GM18951 (cell line): ENCODE data around the gene MARCHF3.

Experiments used
- POLR2A ChIP-seq: IDR thresholded peaks from 4 replicates; pipeline ENCODE4 v1.6.1; 2011; ENCODE audit warnings: mild to moderate bottlenecking; ENCODE audit not compliant: insufficient read length, insufficient read depth; ENCODE audit errors: extremely low read depth
- in situ Hi-C: fragments of 300-500 bp; cut with MboI; formaldehyde crosslinking; loops from one replicate; pipeline ENCODE4 v1.12.0; 2022; ENCODE audit warnings: low sequenced_read_pairs, mixed read lengths, inconsistent platforms; ENCODE audit not compliant: unreplicated experiment

The MARCHF3 gene

DNA sequence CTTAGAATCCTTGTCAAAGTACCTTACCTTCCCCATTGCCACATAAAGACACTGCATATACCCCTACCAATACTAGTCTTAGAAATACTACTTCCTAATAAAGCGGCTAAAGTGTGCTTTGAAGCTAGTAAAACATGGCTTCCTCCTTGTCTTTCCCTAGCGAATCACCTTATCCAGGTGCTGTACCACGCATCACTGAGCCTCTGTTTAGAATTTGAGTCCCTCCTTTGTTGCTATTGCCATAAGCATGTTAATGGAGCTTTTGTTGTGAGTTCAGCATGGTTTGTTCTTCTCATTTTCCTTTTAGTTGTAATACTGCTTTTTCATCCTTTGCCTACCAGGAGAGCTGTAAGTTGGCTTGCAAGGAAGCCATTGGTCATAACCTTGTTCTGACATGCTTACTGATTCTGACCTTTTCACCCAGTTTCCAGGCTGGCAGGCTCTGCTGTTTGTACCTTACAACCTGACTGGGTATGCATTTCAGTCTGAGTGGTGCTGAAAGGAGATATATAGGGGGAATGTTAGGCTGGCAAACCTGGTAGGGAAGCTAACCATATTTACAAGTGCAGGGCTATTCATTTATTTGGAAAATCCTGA is 203.6 kb downstream of the MARCHF3 start:
- no peak for TF ChIP-seq POLR2A
- in situ Hi-C loops: no loop called here

DNA sequence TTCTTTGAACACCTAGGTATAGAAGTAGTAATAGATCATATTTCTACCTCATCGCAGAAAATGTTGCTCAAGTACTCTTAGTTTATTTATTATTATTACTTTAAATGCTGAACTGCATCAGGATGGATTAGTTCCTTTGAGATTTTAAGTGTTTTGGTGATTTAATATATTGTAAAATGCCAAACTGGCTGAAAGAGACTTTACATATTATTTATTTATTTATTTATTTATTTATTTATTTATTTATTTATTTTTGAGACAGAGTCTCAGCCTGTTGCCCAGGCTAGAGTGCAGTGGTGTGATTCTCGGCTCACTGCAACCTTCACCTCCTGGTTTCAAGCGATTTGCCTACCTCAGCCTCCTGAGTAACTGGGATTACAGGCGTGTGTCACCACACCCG is 211.1 kb downstream of the MARCHF3 start:
- TF ChIP-seq POLR2A: no peak
- in situ Hi-C loops: no loop called here

DNA sequence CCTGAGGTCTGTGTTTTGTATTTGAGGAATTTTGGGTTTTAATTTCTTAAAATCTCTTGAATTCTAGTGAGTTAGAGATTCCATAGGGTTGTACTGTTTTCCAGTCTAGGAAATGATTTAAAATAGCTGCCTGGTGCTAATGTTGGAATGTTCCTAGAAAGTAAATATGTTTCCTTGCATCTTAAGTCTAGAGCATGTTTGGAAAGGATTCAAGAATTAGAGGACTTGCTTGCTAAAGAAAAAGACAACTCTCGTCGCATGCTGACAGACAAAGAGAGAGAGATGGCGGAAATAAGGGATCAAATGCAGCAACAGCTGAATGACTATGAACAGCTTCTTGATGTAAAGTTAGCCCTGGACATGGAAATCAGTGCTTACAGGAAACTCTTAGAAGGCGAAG is 211.6 kb downstream of the MARCHF3 start:
- TF ChIP-seq POLR2A: no peak
- in situ Hi-C loops: no loop called here
